Hepatocyte (in vitro differentiated cells): ENCODE data around the gene DNER.
A peak's percentile ranks its signal among the peaks of the same experiment; 100 is the strongest.

Source experiments
- CTCF ChIP-seq: fragments of 200-600 bp; sonication (generic); IDR thresholded peaks from 2 replicates; pipeline ENCODE4 v1.5.1; 2016; ENCODE audit warnings: antibody characterized with exemption, mild to moderate bottlenecking; ENCODE audit not compliant: poor library complexity
- EZH2 ChIP-seq: fragments of 200-600 bp; sonication (generic); IDR thresholded peaks from 2 replicates; pipeline ENCODE4 v1.6.1; 2016; ENCODE audit warnings: antibody characterized with exemption, mild to moderate bottlenecking, borderline replicate concordance

- TF ChIP-seq CTCF (peak; percentile 63), EZH2 (no peak)
These were observed 282.9 kb downstream of the DNER start for GRCh38 chr2:229431327-229431954.
